Measurements from ENCODE around the gene C4orf50.

The C4orf50 gene

GRCh38 chr4:5963611-5964010, 54.6 kb downstream of the C4orf50 start:
- no CpG with 5 or more reads among the region's 2 CpGs for WGBS (ENCODE audit: extremely low coverage, insufficient coverage, low lambda C conversion rate)
- no peaks in the 10 kb centered on the region for H3K79me2 ChIP-seq (ENCODE audit: control insufficient read depth, insufficient read depth, low read length)
- no peak overlapping the region for H3K4ac ChIP-seq (ENCODE audit: low read depth, low read length)
- no peak overlapping the region for H2BK15ac ChIP-seq (replicated peaks; ENCODE audit: low read depth)
- H3K9ac ChIP-seq (ENCODE audit: low read length): no peak overlapping the region
- no peak overlapping the region for H4K5ac ChIP-seq (ENCODE audit: low read length)
- no peak overlapping the region for H3K18ac ChIP-seq (ENCODE audit: low read length)
- H2BK120ac ChIP-seq (ENCODE audit: low read depth, low read length): no peak overlapping the region
- no peaks in the 10 kb centered on the region for H3K79me1 ChIP-seq (ENCODE audit: low read length)
- no peak overlapping the region for H3K4me2 ChIP-seq (ENCODE audit: low read length)
- no peaks in the 10 kb centered on the region for H3K4me1 ChIP-seq (ENCODE audit: control insufficient read depth, low read depth, low read length)
- no peaks in the 10 kb centered on the region for H3K36me3 ChIP-seq (ENCODE audit: control insufficient read depth, insufficient read depth, low read length)
- no peak overlapping the region for H3K4me3 ChIP-seq (ENCODE audit: low read length)
- no peak overlapping the region for H4K8ac ChIP-seq (ENCODE audit: low read depth, low read length)
- DNase-seq: peak; percentile 63
- no peaks in the 10 kb centered on the region for H3K27me3 ChIP-seq (ENCODE audit: insufficient read depth, low read length, poor library complexity)
- H3K27ac ChIP-seq (ENCODE audit: low read depth, low read length): no peak overlapping the region
- H2AK5ac ChIP-seq (ENCODE audit: low read length): no peak overlapping the region
- no peak overlapping the region for H2BK5ac ChIP-seq (ENCODE audit: low read length)
- no peak overlapping the region for H3K23ac ChIP-seq (ENCODE audit: low read length)
- H3K56ac ChIP-seq (ENCODE audit: low read length): no peak overlapping the region

GRCh38 chr4:5962416-5962815, 55.8 kb downstream of the C4orf50 start:
- no peak overlapping the region for H3K9ac ChIP-seq (ENCODE audit: low read length)
- no peak overlapping the region for H4K5ac ChIP-seq (ENCODE audit: low read length)
- no peak for DNase-seq
- no peak overlapping the region for H2BK5ac ChIP-seq (ENCODE audit: low read length)
- H3K36me3 ChIP-seq (ENCODE audit: control insufficient read depth, insufficient read depth, low read length): no peaks in the 10 kb centered on the region
- WGBS (ENCODE audit: extremely low coverage, insufficient coverage, low lambda C conversion rate): no CpG with 5 or more reads among the region's 6 CpGs
- no peak overlapping the region for H2BK15ac ChIP-seq (replicated peaks; ENCODE audit: low read depth)
- H3K27ac ChIP-seq (ENCODE audit: low read depth, low read length): no peak overlapping the region
- no peak overlapping the region for H3K56ac ChIP-seq (ENCODE audit: low read length)
- H3K18ac ChIP-seq (ENCODE audit: low read length): no peak overlapping the region
- no peak overlapping the region for H2BK120ac ChIP-seq (ENCODE audit: low read depth, low read length)
- H3K23ac ChIP-seq (ENCODE audit: low read length): no peak overlapping the region
- no peak overlapping the region for H4K8ac ChIP-seq (ENCODE audit: low read depth, low read length)
- H3K27me3 ChIP-seq (ENCODE audit: insufficient read depth, low read length, poor library complexity): no peaks in the 10 kb centered on the region
- no peak overlapping the region for H3K4me2 ChIP-seq (ENCODE audit: low read length)
- H3K4me3 ChIP-seq (ENCODE audit: low read length): no peak overlapping the region
- H2AK5ac ChIP-seq (ENCODE audit: low read length): no peak overlapping the region
- H3K79me1 ChIP-seq (ENCODE audit: low read length): no peaks in the 10 kb centered on the region
- H3K4me1 ChIP-seq (ENCODE audit: control insufficient read depth, low read depth, low read length): no peaks in the 10 kb centered on the region
- no peaks in the 10 kb centered on the region for H3K79me2 ChIP-seq (ENCODE audit: control insufficient read depth, insufficient read depth, low read length)
- no peak overlapping the region for H3K4ac ChIP-seq (ENCODE audit: low read depth, low read length)

GRCh38 chr4:5960252-5960880, 57.9 kb downstream of the C4orf50 start:
- H2BK120ac ChIP-seq (ENCODE audit: low read depth, low read length): no peak overlapping the region
- no peaks in the 10 kb centered on the region for H3K79me2 ChIP-seq (ENCODE audit: control insufficient read depth, insufficient read depth, low read length)
- H3K56ac ChIP-seq (ENCODE audit: low read length): no peak overlapping the region
- H2BK15ac ChIP-seq (replicated peaks; ENCODE audit: low read depth): no peak overlapping the region
- H2AK5ac ChIP-seq (ENCODE audit: low read length): no peak overlapping the region
- no peak overlapping the region for H3K9ac ChIP-seq (ENCODE audit: low read length)
- H3K4ac ChIP-seq (ENCODE audit: low read depth, low read length): no peak overlapping the region
- H3K79me1 ChIP-seq (ENCODE audit: low read length): no peaks in the 10 kb centered on the region
- no peak for DNase-seq
- H3K36me3 ChIP-seq (ENCODE audit: control insufficient read depth, insufficient read depth, low read length): no peaks in the 10 kb centered on the region
- no peak overlapping the region for H2BK5ac ChIP-seq (ENCODE audit: low read length)
- H3K27ac ChIP-seq (ENCODE audit: low read depth, low read length): no peak overlapping the region
- H4K5ac ChIP-seq (ENCODE audit: low read length): no peak overlapping the region
- no peak overlapping the region for H3K4me3 ChIP-seq (ENCODE audit: low read length)
- no peak overlapping the region for H4K8ac ChIP-seq (ENCODE audit: low read depth, low read length)
- H3K23ac ChIP-seq (ENCODE audit: low read length): no peak overlapping the region
- H3K27me3 ChIP-seq (ENCODE audit: insufficient read depth, low read length, poor library complexity): no peaks in the 10 kb centered on the region
- H3K4me2 ChIP-seq (ENCODE audit: low read length): no peak overlapping the region
- WGBS (ENCODE audit: extremely low coverage, insufficient coverage, low lambda C conversion rate): no CpG with 5 or more reads among the region's 13 CpGs
- H3K4me1 ChIP-seq (ENCODE audit: control insufficient read depth, low read depth, low read length): no peaks in the 10 kb centered on the region
- no peak overlapping the region for H3K18ac ChIP-seq (ENCODE audit: low read length)

GRCh38 chr4:5959211-5959982, 58.8 kb downstream of the C4orf50 start:
- H4K8ac ChIP-seq (ENCODE audit: low read depth, low read length): no peak overlapping the region
- no peak overlapping the region for H3K4me3 ChIP-seq (ENCODE audit: low read length)
- no CpG with 5 or more reads among the region's 20 CpGs for WGBS (ENCODE audit: extremely low coverage, insufficient coverage, low lambda C conversion rate)
- H3K27me3 ChIP-seq (ENCODE audit: insufficient read depth, low read length, poor library complexity): no peaks in the 10 kb centered on the region
- no peak for DNase-seq
- H3K9ac ChIP-seq (ENCODE audit: low read length): no peak overlapping the region
- no peak overlapping the region for H4K5ac ChIP-seq (ENCODE audit: low read length)
- no peak overlapping the region for H3K23ac ChIP-seq (ENCODE audit: low read length)
- no peak overlapping the region for H3K56ac ChIP-seq (ENCODE audit: low read length)
- H3K79me1 ChIP-seq (ENCODE audit: low read length): no peaks in the 10 kb centered on the region
- no peaks in the 10 kb centered on the region for H3K79me2 ChIP-seq (ENCODE audit: control insufficient read depth, insufficient read depth, low read length)
- H2AK5ac ChIP-seq (ENCODE audit: low read length): no peak overlapping the region
- no peak overlapping the region for H2BK5ac ChIP-seq (ENCODE audit: low read length)
- no peak overlapping the region for H3K27ac ChIP-seq (ENCODE audit: low read depth, low read length)
- H2BK15ac ChIP-seq (replicated peaks; ENCODE audit: low read depth): no peak overlapping the region
- H3K4ac ChIP-seq (ENCODE audit: low read depth, low read length): no peak overlapping the region
- H3K18ac ChIP-seq (ENCODE audit: low read length): no peak overlapping the region
- no peak overlapping the region for H3K4me2 ChIP-seq (ENCODE audit: low read length)
- H2BK120ac ChIP-seq (ENCODE audit: low read depth, low read length): no peak overlapping the region
- H3K36me3 ChIP-seq (ENCODE audit: control insufficient read depth, insufficient read depth, low read length): no peaks in the 10 kb centered on the region
- no peaks in the 10 kb centered on the region for H3K4me1 ChIP-seq (ENCODE audit: control insufficient read depth, low read depth, low read length)

GRCh38 chr4:5958199-5958735, 60.0 kb downstream of the C4orf50 start:
- Histone ChIP-seq H3K36me3 (ENCODE audit: control insufficient read depth, insufficient read depth, low read length) (no peaks in the 10 kb centered on the region), H3K79me1 (ENCODE audit: low read length) (no peaks in the 10 kb centered on the region)

More at GRCh38 chr4:5958199-5958735, 60.0 kb downstream of the C4orf50 start:
- WGBS (ENCODE audit: extremely low coverage, insufficient coverage, low lambda C conversion rate): no CpG with 5 or more reads among the region's 15 CpGs
- Histone ChIP-seq H3K9ac (ENCODE audit: low read length) (no peak overlapping the region), H3K56ac (ENCODE audit: low read length) (no peak overlapping the region), H3K79me2 (ENCODE audit: control insufficient read depth, insufficient read depth, low read length) (no peaks in the 10 kb centered on the region), H4K8ac (ENCODE audit: low read depth, low read length) (no peak overlapping the region), H2BK15ac (replicated peaks; ENCODE audit: low read depth) (no peak overlapping the region), H3K23ac (ENCODE audit: low read length) (no peak overlapping the region), H3K27me3 (ENCODE audit: insufficient read depth, low read length, poor library complexity) (no peaks in the 10 kb centered on the region), H3K4ac (ENCODE audit: low read depth, low read length) (no peak overlapping the region), H3K18ac (ENCODE audit: low read length) (no peak overlapping the region), H3K4me2 (ENCODE audit: low read length) (no peak overlapping the region), H3K4me1 (ENCODE audit: control insufficient read depth, low read depth, low read length) (no peaks in the 10 kb centered on the region), H3K27ac (ENCODE audit: low read depth, low read length) (no peak overlapping the region), H3K4me3 (ENCODE audit: low read length) (no peak overlapping the region), H2BK5ac (ENCODE audit: low read length) (no peak overlapping the region), H4K5ac (ENCODE audit: low read length) (no peak overlapping the region), H2AK5ac (ENCODE audit: low read length) (no peak overlapping the region), H2BK120ac (ENCODE audit: low read depth, low read length) (no peak overlapping the region)
- no peak for DNase-seq

All from mesendoderm (in vitro differentiated cells).